HG03378 (cell line): Measurements from ENCODE around the gene GRAP.

Experiments
- ATAC-seq: cut with Tn5 transposase; IDR thresholded peaks from one replicate; pipeline ENCODE4 v1.9.1; 2021; ENCODE audit warnings: mild to moderate bottlenecking, moderate library complexity; ENCODE audit not compliant: unreplicated experiment

Gene GRAP

DNA sequence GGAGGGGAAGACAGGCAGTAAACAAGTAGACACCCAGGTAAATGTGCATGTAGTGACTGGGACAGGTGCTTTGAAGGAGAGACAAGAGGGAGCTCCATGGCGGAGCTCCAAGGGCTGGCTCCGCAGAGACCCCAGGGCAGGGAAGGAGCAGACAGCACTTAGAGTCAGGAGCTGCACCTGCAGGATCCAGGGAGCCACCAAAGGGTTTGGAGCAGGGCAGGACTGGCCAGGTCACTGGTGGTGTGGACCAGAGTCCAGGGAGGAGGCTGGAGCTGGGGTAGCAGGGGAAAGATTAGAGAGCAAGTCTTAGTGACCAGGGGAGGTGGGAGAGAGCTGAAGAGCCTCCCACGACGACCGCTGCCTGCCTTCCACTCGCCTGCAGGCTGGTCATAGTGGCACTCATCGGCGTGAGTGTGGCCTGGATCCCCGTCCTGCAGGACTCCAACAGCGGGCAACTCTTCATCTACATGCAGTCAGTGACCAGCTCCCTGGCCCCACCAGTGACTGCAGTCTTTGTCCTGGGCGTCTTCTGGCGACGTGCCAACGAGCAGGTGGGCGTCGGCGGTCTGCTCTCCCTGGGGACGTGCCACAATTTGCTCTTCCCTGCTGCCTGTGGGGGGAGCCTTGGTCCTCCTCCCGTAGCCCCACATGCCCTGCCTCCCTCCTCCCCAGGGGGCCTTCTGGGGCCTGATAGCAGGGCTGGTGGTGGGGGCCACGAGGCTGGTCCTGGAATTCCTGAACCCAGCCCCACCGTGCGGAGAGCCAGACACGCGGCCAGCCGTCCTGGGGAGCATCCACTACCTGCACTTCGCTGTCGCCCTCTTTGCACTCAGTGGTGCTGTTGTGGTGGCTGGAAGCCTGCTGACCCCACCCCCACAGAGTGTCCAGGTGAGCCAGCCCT lies 27.5 kb downstream of the GRAP start:
- ATAC-seq: no peak

DNA sequence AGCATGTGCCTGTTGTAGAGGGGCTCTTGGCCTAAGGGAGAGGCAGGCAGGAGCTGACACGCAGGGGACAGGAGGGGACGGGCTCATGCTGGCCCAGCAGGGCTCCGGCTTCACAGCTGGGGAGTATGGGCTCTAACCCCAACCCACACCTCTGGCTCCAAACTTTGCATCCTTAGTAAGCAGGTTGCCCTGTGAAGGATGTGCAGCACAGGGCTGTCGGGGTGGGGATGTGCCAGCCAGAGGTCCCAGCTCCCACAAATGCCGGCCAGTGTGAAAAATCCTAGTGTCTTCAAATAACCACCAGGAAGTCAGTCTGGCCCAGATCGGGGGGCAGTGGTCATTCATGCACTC lies 28.2 kb downstream of the GRAP start:
- ATAC-seq: no peak

DNA sequence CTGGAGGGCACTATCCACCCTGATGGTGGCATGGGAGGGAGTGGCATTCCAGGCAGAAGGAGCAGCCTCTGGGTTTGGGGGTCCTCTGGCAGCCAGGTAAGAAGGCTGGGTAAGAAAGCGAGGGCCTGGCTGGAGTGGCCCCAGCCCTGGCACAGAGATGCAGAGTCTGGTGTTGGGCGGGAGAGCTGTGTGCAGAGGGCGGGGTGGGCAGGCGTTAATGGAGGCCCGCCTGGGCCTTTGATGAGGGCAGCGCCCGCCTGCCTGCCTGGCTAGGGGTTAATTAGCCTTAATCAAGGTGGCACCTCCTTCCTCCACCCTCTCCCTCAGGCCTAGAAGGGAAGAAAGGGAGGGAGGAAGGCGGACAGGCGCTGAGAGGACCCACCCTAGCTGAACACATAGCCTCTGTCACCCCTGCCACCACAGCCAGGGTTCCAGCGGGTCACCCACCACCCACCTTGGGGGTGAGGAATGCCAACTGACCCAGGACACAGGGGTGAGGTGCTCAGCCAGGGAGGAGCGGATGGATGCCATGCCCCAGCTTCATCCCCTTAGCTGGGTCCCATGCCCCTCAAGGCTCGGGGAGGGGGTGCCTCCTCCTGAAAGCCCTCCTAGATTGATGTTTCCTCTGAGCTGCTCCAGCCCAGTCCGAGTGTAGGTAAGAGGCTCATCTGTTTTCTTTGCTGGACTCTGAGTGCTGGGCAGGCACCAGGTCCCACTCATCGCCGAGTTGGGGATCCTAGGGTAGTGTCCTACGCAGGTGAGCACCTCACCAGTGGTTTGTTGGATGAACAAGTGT lies 28.8 kb downstream of the GRAP start:
- ATAC-seq: no peak

DNA sequence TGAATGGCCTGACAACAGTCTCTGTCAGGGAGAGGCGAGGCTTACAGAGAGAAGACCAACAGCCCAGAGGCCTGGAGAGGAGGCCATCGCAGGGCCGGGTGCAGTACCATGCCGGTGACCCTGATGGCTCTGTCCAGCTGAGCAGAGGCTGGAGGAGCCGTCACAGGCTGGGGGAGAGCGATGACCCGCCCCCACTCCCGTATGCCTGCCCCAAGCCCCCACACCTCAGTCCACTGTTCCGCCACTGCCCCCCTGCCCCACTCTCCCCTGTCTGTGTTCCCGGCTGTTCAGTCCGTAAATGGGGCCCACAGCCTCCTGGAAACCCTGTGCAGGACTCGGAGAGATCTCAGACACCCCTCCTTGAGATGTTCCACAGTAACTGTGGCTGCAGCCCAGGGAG lies 29.4 kb downstream of the GRAP start:
- no peak for ATAC-seq

DNA sequence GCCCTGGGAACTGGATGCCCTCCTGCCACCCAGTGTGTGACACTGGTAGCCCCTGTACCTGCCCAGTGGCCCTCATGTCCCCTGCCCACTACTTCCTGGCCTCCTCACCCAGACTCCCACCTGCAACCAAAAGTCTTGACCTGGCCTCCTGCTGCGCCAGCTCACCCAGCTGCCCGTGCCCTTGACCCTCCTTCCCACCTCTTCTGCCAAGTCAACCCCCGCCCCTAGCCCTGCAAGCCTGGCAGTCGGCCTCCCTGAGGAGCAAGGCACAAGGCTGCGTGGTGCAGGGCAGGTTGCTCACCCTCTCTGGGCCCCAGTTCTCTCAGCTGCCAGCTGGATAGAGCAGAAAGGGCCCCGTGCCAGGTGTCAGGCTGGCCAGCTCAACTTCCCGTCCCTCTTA lies 29.9 kb downstream of the GRAP start:
- no peak for ATAC-seq

DNA sequence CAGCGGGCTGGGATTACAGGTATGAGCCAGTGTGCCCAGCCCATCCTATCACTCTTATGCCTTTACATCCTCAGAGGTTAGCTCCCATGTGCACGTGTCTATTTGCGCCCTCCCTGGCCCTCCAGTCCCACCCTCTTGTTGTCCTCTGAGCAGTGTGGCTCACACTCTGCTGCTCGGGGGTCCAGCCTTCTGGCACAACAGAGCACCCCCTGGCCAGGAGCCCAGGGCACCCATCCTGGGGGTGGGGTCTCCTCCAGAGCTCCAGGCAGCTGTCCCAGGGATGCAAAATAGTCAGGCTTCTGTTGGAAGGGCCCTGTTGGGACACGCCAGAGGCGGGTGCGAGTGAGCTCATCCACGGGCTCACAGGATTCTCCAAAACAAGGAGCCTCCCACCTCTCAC lies 30.5 kb downstream of the GRAP start:
- no peak for ATAC-seq

DNA sequence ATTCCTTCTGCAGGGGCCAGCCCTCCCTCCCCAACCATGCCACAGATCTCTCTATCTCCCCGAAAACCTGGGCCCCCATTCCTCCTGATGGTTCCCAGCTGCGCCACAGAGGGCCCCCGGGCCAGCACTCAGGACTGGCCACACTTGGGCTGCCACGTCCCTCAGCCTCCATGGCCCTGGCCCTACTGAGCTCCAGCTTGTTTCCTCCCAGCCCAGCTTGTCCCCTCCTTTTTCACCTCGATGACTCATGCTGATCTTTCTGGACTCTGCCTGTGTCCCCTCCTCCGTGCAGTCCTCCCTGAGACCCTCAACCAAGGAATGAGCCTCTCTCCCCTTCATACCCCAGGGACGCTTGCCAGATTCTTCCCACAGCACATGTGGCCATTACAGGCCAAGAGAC lies 31.3 kb downstream of the GRAP start:
- no peak for ATAC-seq

DNA sequence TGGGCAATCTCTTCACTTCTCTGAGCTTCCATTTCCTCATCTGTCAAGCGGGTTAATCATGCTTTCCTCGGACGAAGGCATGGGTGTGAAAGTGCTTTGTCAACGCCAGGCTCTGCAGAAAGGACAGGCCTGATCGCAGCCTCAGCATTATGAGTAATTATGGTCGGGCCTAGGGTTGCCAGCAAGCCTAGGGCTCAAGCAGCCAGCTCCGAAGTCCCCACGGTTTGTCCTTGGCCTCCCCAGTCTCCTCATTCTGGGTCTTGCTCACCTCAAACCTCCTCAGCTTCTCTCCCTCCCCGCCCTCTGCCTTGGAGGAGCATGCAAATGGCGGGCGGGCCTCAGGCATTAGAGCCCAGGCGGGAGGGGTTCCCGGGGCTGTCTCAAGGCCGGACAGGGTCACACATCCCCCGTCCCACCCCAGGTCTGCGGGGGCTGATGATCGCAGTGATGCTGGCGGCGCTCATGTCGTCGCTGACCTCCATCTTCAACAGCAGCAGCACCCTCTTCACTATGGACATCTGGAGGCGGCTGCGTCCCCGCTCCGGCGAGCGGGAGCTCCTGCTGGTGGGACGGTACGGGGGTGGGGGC lies 32.0 kb downstream of the GRAP start:
- no peak for ATAC-seq

DNA sequence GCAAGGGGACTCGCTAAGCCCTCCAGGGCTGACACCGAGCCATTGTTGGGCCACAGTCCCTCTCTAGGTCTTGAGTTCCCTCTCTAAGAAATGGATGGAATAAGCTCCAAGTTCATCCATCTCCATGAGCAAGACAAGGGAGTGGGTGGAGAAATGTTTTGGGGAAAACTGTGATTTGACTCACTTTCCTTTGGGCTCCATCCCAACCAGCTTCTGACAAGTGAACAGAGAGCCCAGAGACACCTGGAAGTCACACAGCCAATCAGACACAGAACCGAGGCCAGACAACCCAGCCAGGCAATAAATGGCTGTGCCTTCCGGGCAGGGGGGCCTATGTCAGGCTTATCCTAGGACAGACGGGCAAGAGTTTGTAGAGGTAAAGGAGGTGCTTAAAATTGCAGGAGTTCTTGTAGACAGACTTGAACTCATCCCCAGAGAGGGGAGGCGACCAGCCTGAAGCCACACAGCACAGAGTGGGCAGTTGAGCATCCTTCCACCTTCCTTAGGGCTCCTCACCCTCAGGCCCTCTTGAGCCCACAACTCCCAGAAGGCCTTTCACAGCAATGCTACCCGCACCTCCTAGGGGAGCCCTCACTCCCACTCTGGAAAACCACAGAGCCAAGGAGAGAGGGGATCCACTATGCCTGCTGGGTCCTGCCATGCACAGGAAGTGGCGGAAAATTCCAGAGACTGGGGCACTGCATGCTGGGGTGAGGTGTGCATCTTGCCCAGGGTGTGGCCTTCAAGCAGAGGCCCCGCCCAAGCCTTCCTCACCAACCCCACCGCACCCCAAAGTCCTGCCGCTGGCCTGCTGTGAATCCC lies 32.7 kb downstream of the GRAP start:
- no peak for ATAC-seq

DNA sequence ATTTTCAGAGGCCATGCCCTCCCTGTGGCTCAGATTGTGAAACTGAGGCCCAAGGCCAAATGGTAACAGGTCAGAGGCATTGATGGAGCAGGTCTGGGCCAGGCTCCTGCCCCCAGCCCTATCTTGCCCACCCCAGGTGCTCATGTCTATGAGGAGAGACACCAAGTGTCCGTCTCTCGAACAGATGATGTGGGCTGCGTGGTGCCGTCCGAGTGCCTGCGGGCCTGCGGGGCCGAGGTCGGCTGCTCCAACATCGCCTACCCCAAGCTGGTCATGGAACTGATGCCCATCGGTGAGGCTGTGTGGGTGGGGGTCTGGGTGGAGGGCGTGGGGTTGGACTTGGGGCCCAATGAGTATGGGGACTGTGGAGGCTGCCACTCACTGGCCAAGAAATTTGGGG lies 33.5 kb downstream of the GRAP start:
- ATAC-seq: no peak

DNA sequence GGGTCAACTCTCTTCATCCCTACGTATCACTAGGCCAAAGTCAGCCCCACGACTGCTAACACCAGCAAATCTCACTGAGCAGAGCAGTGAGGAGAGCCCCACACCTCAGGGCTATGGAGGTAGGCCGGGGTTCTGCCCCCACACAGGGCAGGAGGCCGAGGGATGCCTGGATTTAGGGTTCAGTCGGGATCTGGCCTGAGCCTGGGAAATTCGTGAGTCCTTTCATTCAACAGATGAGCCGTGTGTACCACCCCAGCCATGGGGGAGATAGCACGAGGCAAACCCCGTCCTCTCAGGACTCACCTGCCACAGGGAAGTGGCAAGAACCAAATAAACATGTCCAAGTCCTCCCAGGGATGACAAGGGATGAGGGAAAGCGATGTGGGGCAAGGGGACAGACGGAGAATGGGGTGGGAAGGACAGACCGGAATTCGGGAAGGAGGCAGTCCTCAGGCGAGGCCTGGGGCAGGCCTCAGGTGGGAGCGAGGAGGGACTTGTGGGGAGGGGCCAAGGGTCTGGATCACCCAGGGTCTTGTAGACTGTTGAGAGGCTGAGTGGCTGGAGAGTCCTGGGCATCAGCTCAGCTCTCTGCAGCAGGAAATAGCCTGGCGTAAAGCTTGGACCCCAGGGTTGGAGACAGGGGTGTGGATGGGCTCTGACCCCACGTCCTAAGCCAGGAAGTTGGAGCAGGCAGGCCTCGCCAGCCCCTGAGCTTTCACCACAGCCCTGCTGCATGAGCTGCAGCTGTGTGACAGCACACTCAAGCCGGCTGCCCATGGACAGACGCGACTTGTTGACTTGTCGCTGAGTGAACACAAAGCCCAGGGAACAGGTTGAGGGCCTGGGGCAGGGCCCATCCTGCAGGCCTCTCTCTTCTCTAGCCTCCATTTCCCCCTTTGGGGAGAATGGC lies 34.3 kb downstream of the GRAP start:
- ATAC-seq: no peak

DNA sequence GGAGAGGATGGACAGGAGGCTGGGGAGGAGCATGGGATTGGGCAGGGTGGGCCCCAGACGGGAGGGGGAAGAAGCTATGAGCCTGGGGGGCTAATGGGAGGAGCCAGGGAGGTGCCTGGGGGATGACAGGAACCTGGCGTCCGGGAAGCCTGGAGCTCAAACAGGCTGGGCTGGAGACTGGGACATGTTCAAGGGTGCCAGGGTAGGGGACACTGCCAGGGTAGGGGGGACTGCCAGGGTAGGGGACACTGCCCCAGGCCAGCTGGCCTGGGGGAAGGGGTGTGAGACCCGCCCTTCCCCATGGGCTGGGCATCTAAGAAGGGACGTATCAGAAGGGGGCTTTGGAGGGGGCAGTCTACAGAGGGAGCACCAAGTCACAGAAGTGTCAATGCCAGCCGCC lies 35.2 kb downstream of the GRAP start:
- no peak for ATAC-seq

DNA sequence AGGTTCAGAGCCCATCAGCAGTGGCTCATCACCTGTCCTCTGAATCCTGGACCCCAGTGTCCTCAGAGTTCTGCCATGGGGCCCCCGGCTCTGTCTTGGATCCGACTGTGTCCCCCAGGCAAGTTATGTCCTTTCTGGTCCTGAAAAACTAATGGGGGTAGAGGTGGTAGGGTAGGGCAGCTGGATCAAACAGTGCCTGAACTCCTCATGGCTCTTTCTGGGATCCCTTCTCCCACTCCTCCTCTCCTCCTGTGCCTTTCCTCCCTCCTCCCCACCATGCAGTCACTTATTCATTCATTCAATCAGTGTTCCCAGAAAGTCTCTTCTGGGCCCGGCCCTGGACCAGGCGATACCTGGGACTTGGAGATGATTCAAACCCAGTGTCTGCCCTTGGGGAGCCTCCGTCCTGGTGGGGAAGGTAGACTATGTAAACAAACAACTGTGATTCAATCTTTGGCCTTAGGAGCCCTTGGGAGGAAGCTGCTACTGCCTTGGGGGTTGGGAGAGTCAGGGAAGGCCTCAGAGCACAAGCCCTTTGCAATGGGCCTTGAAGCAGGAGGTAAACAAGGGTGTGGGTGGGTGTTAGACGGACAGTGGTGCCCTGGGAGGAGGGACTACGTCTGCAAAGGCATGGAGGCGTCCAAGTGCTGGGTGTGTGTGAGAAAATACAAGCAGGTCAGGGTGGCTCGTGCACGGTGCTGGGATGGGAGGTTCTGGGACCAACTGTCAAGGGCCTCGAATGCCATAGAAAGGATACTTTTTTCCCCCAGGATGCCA lies 35.8 kb downstream of the GRAP start:
- ATAC-seq: no peak

DNA sequence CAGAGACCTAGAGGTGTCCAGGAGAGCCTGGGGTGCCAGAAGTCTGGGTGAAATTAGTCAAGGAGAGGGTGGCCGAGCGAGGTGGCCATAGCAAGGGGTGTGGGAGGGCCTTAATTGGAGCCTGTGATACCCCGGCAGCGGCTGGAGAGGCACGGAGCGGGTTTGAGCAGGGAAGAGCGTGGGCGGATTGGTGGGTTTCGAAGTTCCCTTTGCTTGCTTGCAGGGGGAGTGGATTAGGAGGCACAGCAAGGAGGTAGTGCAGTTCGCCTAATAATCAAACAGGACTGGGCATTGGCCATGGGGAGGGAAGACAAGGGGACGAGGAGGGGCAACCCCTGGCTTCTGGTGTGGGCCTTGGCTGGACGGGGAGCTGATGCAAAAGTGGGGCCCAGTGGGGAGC lies 36.8 kb downstream of the GRAP start:
- ATAC-seq: no peak

DNA sequence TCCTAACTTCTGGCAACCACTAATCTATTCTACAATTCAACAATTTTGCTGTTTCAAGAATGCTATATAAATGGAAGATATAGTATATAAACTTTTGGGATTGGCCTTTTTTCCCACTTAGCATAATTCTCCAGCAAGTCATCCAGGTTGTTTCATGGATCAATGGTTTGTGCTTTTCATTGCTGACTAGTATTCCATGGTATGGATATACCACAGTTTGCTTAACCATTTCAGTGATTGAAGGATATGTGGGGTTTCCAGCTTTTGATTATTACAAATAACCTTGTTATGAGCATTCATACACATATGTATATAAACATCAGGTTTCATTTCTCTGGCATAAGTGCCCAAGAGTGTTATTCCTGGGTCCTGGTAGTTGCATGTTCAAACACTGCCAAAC lies 40.1 kb downstream of the GRAP start:
- ATAC-seq: no peak

DNA sequence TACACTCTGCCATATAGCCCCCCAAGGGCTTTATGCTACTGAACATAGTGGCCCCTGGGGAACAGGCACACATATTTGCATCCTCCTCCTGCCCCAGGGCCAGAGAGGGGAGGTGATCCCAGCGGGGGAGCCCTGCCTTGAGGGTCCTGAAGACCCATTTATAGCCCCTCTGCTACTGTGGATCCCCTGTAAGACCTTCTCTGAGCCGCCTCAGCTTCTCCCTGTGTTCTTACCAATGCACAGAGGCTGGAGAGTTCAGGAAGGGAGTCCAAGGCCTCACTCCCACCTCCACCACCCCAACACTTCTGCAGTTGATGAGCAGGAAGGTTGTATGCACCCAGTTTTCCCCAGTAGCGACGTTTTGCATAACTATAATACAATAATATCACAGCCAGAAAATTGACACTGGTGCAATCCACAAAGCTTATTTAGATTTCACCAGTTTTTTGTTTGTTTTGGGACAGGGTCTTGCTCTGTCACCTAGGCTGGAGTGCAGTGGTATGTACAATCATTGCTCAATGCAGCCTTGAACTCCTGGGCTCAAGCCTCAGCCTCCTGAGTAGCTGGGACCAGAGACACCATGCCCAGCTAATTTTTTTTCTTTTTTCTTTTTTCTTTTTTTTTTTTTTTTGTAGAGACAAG lies 40.8 kb downstream of the GRAP start:
- ATAC-seq: no peak

DNA sequence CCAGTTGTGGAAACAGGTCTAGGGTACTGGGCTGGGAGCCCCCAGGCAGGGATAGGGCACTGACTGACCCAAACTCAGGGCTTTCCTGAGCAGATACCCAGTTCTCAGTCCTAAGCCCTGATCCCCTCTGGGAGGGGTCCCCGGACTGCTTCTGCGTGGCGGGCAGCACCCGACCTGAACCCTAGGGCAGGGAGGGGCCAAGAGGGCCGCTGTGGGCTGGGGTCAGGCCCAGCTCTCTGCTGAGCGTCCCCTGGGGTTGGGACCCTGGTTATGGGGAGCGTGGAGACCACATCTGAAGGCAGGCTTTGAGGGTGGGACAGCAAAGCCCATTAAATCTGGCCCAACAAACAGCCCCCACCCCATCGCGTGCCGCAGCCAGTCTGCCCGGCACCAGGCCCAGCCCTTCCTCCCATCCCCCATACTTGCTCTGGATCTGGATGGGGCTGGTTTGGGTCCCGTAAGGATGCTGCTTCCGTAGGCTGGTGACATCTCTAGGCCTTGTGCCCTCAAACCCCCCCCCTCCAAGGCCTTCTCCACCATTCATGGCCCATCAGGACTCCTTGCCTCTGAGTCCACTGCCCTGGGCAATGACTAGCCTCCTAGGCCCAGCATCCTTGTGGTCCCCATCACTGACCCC lies 41.5 kb downstream of the GRAP start:
- ATAC-seq: no peak

DNA sequence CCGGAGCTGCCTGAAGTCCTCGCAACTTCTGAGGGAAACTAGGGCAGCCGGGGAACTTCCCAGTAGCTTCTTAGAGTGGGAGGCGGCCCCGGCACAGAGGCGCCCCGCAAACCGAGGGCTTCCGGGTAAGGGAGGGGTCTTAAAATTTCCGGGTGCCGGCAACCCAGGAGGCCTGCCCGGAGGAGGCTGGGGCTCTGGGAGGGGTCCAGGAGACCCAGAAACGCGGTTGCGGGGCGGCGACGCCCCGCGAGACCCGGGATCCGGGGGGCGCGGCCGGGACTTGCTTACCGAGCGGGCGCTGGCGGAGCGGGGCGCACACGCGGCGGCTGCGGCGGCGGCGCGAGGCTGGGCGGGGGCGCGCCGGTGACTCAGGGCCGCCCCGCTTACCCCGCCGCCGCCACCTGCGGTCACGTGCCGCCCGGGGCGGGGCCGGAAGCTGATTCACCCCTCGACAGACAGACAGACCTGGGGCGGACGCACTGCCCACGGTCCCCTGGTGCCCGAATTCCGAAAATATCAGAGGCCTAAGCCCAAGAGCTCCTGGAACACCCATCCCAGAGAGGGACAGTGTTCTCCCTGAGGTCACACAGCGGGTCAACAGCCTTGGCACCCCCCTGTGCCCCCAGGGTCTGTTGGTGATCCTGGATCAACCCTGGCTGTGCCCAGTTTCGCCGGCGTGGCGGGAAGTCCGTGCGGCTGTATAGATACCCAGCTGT lies 42.2 kb downstream of the GRAP start, which contains the start of gene FAM83G:
Gene FAM83G (minus strand): TSS at position 344 of the 716 bp plus-strand sequence. CDS start 723 bp downstream, outside the sequence.
- ATAC-seq: no peak
